KG1 (cell line): ENCODE data around the gene SEPTIN5.

ENCODE experiments used
- DNase-seq: peaks from one replicate; lab custom pipeline; 2025; lab: John Stamatoyannopoulos, UW

SEPTIN5 gene

GRCh38 chr22:19705181-19705934 is 8.9 kb upstream of the SEPTIN5 start:
- DNase-seq = no peak

- no peak for DNase-seq
Observed at GRCh38 chr22:19706661-19707151, 7.6 kb upstream of the SEPTIN5 start.

GRCh38 chr22:19707347-19708290 is 6.7 kb upstream of the SEPTIN5 start:
- DNase-seq = no peak

- no peak for DNase-seq
Observed at GRCh38 chr22:19708321-19709011, 5.8 kb upstream of the SEPTIN5 start.

- DNase-seq = no peak
Observed at GRCh38 chr22:19709063-19709769, 5.1 kb upstream of the SEPTIN5 start.

GRCh38 chr22:19710020-19710768 is 4.1 kb upstream of the SEPTIN5 start:
- no peak for DNase-seq

GRCh38 chr22:19710769-19711106 is 3.6 kb upstream of the SEPTIN5 start:
- DNase-seq = no peak

- no peak for DNase-seq
Observed at GRCh38 chr22:19713245-19713644, 1.1 kb upstream of the SEPTIN5 start.

- DNase-seq = no peak
Observed at GRCh38 chr22:19713650-19714311, 522 bp upstream of the SEPTIN5 start.

GRCh38 chr22:19715188-19715930 is 1.1 kb downstream of the SEPTIN5 start:
- no peak for DNase-seq

GRCh38 chr22:19716041-19716828 is 1.9 kb downstream of the SEPTIN5 start:
- DNase-seq = no peak

GRCh38 chr22:19716829-19717105 is 2.5 kb downstream of the SEPTIN5 start:
- DNase-seq = no peak

GRCh38 chr22:19717181-19717580 is 2.9 kb downstream of the SEPTIN5 start:
- no peak for DNase-seq

GRCh38 chr22:19717691-19718455 is 3.6 kb downstream of the SEPTIN5 start:
- DNase-seq = peak; percentile 16

GRCh38 chr22:19718456-19719049 is 4.2 kb downstream of the SEPTIN5 start:
- DNase-seq = no peak

GRCh38 chr22:19719050-19719482 is 4.8 kb downstream of the SEPTIN5 start:
- no peak for DNase-seq

- no peak for DNase-seq
Observed at GRCh38 chr22:19719488-19720021, 5.3 kb downstream of the SEPTIN5 start.
